ENCODE results near the gene CALML6.

CALML6 gene

GRCh38 chr1:1911350-1912041, 3.6 kb upstream of the CALML6 start:
- no peak for DNase-seq

GRCh38 chr1:1914101-1914970, 724 bp upstream of the CALML6 start:
- no peak for DNase-seq

DNA sequence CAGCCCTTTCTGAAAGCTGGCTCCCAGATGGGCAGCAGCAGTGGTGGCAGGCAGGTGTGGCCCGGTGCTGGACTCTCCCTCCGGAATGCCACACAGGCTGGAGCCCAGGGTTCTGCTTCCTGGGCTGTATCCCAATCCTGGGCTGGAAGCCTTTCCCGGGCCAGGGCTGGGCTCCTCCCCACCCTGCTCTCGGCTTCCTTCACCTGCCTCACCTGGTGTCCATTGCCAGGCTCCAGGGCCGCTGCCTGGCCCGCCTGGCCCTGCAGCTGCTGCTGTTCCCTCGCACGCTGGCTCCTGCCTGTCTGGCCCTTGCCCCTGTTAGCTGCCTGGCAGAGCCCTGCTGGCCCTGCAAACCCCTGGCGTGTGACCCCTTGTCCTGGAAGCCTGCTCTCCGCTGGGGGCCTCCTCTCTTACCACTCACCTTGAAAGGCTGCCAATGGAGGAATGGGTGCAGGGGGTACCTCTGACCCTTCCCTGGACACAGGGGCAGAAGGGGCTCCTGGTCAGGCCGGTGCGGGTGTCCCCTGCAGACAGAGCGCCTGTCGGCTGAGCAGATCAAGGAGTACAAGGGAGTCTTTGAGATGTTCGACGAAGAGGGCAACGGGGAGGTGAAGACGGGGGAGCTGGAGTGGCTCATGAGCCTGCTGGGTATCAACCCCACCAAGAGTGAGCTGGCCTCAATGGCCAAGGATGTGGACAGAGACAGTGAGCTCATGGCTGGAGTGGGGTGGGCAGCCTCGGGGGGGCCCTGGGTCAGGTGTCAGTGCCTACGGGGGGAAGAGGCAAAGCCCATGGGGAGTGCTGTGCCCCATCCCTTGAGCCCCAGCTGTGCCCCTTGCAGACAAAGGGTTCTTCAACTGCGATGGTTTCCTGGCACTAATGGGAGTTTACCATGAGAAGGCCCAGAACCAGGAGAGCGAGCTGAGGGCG, 1.1 kb downstream of the CALML6 start:
- no peak for DNase-seq

DNA sequence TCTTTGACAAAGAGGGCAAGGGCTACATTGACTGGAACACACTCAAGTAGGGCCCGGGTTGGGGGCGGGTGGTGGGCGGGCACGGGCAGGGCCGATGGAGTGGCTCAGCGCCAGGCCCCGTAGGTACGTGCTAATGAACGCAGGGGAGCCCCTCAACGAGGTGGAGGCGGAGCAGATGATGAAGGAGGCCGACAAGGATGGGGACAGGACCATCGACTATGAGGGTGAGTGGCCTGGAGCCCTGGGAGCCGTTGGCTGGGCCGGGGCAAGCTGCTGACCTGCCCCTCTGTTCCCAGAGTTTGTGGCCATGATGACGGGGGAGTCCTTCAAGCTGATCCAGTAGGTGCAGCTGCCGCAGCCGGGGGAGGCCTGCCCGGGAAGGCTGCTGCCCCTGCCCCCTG, 1.8 kb downstream of the CALML6 start:
- DNase-seq: no peak

GRCh38 chr1:1917304-1917976, 2.4 kb downstream of the CALML6 start:
- DNase-seq: no peak

GRCh38 chr1:1917995-1918900, 3.2 kb downstream of the CALML6 start:
- no peak for DNase-seq

DNA sequence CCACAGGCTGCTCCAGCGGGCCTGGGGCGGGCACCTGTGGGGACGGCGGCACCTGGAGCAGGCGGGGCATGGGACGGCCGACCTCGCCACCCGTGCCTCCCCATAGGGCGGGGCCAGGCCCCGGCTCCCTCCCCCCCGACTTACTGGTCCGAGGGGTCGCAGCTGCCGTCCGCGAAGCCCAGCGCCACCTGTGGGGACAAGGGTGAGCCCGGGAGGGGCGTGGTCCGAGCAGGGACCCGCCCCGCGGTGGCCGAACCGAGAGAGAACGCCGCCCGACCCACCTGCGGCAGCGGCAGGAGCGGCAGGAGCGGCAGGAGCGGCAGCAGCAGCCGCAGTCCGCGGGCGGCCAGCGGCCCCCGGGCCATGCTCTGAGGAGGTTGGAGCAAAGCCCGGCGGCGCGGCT, 3.8 kb downstream of the CALML6 start, which contains the start of gene TMEM52:
Gene TMEM52, minus strand, starts transcription at position 379 of the 403 bp plus-strand sequence. Its CDS starts 14 bp downstream, at position 365.
- peak; percentile 89 to 94 for DNase-seq

DNA sequence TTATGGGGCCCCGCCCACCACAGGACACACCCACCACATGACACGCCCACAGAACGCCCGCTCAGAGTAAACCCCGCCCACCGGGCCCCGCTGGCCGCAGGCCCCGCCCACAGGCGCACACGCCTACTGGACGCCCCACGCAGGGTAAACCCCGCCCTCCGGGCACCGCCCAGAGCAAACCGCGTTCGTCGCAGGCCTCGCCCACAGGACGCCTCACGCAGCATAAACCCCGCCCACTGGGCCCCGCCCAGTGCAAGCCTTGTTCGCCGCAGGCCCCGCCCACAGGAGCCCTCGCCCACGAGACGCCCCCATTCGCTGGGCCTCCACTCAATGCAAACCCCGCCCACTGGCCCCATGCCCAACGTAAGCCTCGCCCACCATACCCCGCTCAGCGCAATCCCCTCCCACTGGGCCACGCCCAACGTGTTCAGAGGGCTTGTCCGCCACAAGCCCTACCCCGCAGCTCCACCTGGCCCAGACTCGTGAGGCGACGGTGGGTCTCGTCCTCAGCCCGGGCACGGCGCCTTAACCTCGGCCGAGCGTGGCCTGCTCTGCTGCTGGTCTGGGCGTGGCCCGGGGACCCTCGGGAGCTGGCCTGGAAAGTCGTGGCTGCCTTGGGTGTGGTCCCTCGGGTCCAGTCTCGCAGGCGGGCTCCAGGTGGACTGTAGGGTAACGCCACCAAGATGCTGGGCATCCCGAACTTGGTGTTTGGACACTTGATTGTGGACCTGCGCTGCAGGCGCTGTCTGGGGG, 4.4 kb downstream of the CALML6 start:
- DNase-seq: peak; percentile 97 to 98

GRCh38 chr1:1920057-1920607, 5.1 kb downstream of the CALML6 start:
- no peak for DNase-seq

GRCh38 chr1:1920608-1921458, 5.8 kb downstream of the CALML6 start:
- no peak for DNase-seq

DNA sequence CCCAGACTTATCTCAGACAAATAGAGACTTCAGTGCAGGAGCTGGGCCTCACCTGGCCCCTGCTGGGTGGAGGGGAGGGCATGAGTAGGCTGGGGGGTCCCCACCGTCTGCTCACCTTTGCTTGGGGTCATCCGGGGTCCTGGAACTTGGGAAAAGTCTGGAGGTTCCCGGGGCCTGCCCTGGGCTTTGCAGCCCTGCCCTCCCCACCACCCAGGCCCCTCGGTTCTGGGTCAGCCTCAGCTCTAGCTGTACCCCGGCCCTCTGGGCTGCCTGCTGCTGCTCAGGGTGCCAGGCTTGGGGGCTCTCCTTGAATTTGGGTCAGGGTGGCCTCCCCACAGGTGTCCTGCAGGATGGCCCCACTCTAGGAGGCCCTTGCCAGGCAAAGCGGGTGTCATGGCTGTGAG, 6.4 kb downstream of the CALML6 start:
- no peak for DNase-seq

GRCh38 chr1:1921901-1922701, 7.0 kb downstream of the CALML6 start:
- DNase-seq: no peak

GRCh38 chr1:1922702-1922955, 7.6 kb downstream of the CALML6 start:
- DNase-seq: no peak

DNA sequence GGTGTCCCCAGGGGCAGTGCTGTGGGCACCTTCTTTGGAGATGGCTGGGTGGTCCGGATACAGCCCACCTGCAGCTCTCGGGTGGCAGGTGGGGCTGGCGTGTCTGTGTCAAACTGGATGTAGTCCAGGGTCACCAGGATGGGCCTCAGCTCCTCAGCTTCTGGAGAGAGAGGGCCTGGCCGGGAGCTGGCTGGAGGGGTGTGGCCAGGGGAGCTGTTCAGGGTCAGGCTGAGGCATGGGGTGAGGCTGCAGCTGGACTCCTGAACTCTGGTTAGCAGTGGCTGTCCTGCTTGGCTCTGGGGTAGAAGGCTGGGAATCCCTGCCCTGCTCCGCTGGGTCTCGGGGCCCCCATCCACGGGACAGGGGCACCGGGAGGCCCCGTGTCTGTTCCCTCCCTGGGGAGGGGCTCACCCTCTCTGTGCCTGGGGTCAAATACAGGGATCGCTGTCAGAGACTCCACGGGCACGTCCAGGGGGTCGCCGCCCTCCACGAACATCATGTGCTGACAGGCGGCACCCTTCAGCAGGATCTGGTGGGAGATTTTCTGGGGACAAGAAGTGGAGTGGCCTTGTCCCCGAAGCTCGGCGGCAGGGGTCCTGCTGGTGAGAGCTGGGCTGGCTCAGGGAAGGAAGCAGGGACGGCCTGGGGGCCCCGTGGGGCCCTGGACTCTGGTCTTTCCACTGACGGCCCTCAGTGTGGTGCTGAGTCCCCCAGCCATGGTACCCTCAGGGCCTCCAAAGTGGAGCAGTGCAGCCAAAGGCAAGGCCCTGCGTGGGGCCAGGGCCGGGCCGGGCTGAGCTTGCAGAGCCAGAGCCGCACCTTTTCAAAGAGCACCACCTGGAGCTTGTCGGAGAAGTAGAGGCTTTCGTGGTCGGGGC, 8.1 kb downstream of the CALML6 start:
- DNase-seq: no peak

- no peak for DNase-seq
Measured at GRCh38 chr1:1924386-1924785, 9.3 kb downstream of the CALML6 start.

DNA sequence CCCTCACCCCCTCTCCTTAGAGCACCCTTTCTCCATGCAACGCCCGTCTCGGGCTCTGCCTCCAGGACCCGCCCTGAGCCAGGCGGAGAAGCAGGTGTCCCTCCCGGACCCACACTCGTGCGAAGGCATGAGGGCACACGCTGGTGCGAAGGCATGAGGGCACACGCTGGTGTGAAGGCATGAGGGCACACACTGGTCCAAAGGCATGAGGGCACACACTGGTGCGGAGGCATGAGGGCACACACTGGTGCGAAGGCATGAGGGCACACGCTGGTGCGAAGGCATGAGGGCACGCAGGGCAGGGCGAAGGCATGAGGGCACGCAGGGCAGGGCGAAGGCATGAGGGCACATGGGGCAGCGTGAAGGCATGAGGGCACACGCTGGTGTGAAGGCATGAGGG, 9.8 kb downstream of the CALML6 start:
- no peak for DNase-seq
